Spleen (tissue), 11 donors: Measurements from ENCODE around the gene PEF1. TPM values are rescaled to one million over a fixed set of nuclear protein-coding genes. Genes with fewer than 3 reads are reported as not detected.

Experiments
- DNase-seq: peaks from one replicate; pipeline ENCODE4 v3.0.0-alpha.2; 2020
- H3K27ac ChIP-seq, 8 donors: fragments of 200-600 bp; sonication (generic) in 7 of 8; 1 replicate in 4 of 8; 2 replicates in 4 of 8; pipeline versions ENCODE4 v1.5.0 to v1.8.0; 2016 to 2021; ENCODE audit warnings: inconsistent platforms in 4 of 8, mild to moderate bottlenecking in 4 of 8, moderate library complexity in 1 of 8
- H3K27me3 ChIP-seq, 7 donors: fragments of 200-600 bp; sonication (generic) in 6 of 7; replicated peaks in 1 of 7; 1 replicate in 4 of 7; 2 replicates in 3 of 7; pipeline versions ENCODE4 v1.5.0 to v1.8.0; 2016 to 2021; ENCODE audit warnings: inconsistent platforms in 3 of 7, mild to moderate bottlenecking in 1 of 7
- H3K36me3 ChIP-seq, 6 donors: fragments of 200-600 bp; sonication (generic) in 5 of 6; 1 replicate in 4 of 6; 2 replicates in 2 of 6; pipeline versions ENCODE4 v1.5.0 to v1.8.0; 2016 to 2021; ENCODE audit warnings: inconsistent platforms in 2 of 6
- H3K4me1 ChIP-seq, 6 donors: fragments of 200-600 bp; sonication (generic) in 5 of 6; 1 replicate in 3 of 6; 2 replicates in 3 of 6; pipeline versions ENCODE4 v1.5.0 to v1.8.0; 2016 to 2021; ENCODE audit warnings: inconsistent platforms in 3 of 6
- H3K4me3 ChIP-seq, 8 donors: fragments of 200-600 bp; sonication (generic) in 7 of 8; 1 replicate in 4 of 8; 2 replicates in 4 of 8; pipeline versions ENCODE4 v1.5.0 to v1.8.0; 2016 to 2021; ENCODE audit warnings: inconsistent platforms in 4 of 8, mild to moderate bottlenecking in 4 of 8, moderate library complexity in 2 of 8
- H3K9me3 ChIP-seq, 8 donors: fragments of 200-600 bp; sonication (generic) in 7 of 8; 1 replicate in 4 of 8; 2 replicates in 4 of 8; pipeline versions ENCODE4 v1.5.0 to v1.8.0; 2016 to 2021; ENCODE audit warnings: inconsistent platforms in 4 of 8
- CTCF ChIP-seq, 11 experiments: fragments of 200-600 bp in 7 of 11; fragments of 450-650 bp in 4 of 11; sonication (generic) in 4 of 11; IDR thresholded peaks in 8 of 11; conservative IDR thresholded peaks in 3 of 11; 1 replicate in 7 of 11; 2 replicates in 4 of 11; pipeline versions ENCODE4 v1.4.0 to v1.8.0; 2016 to 2021; ENCODE audit warnings: antibody characterized with exemption in 11 of 11, inconsistent platforms in 4 of 11, mild to moderate bottlenecking in 1 of 11
- POLR2A ChIP-seq, 3 donors: fragments of 450-650 bp; IDR thresholded peaks; one replicate each; pipeline ENCODE4 v1.5.1; 2017; ENCODE audit warnings: antibody characterized with exemption in 3 of 3, mild to moderate bottlenecking in 1 of 3
- POLR2AphosphoS5 ChIP-seq, 3 donors: sonication (generic); formaldehyde crosslinking; IDR thresholded peaks; one replicate each; pipeline ENCODE4 v1.5.1; 2017; ENCODE audit warnings: antibody characterized with exemption in 3 of 3
- WGBS, 5 donors: extraction: QIAGEN DNeasy Blood & Tissue Kit in 3 of 5; methylation state at CpG; one replicate each; pipeline versions ENCODE4 v1.1.5 to v1.1.7; 2013 to 2018; 5-methylcytosine and 5-hydroxymethylcytosine counted together
- intact Hi-C: fragments of 100-400 bp; cut with DNase I; formaldehyde crosslinking; loops from one replicate; pipeline ENCODE4 v1.15.0; 2023; ENCODE audit warnings: low total_unique reads
- polyA plus RNA-seq, 3 donors: library from polyadenylated mRNA; stranded (reverse); fragments of 200-250 nt; gene quantifications; one replicate each; pipeline ENCODE4 v1.2.1, GENCODE V29; 2013
- total RNA-seq, 7 donors: library from RNA; depleted of rRNA in 3 of 7; stranded (reverse); fragments of >200 nt in 3 of 7; fragmentation: NEBNext Ultra II Directional in 4 of 7; extraction: Animal tissue kit (Norgen Biotek cat#: 25700) in 4 of 7; gene quantifications; one replicate each; pipeline versions ENCODE4 v1.1.0 to v1.2.1, GENCODE V29; 2016 to 2021
- donor health status: healthy with polysubstance abuse.
- donor health status: DM: no; HTN: no; CAD: no; lungs with moderate emphysema.
- donor health status: DM: no; HTN: no; CAD: no.
- donor health status: Bipolar disorder and iron deficiency.
- donor health status: healthy.
- donor health status: DM: no; HTN: no; CAD: no.
- donor health status: DM: yes; HTN: yes; CAD: no.

Gene PEF1
- total and polyA plus RNA-seq, 10 donors = 46.5 to 73.4 (median 55.7) TPM

GRCh38 chr1:31691446-31691845 lies 46.8 kb upstream of the PEF1 start:
- Histone ChIP-seq H3K27ac (no peak overlapping the region), H3K4me1 (no peaks in the 10 kb centered on the region), H3K36me3 (no peaks in the 10 kb centered on the region), H3K4me3 (no peak overlapping the region), H3K27me3 (peaks cover 0 to 3% (median 0%) of the 10 kb centered on the region in 7 donors), H3K9me3 (no peaks in the 10 kb centered on the region)
- 71 to 97% (median 88%) methylated on average over 1 to 4 of the region's 4 CpGs for WGBS, 5 donors
- DNase-seq = no peak
- no peak for TF ChIP-seq CTCF (IDR thresholded peaks at IDR 0.05 in 8 of 11, conservative IDR thresholded peaks at IDR 0.05 in 3 of 11)
- no peak for TF ChIP-seq POLR2AphosphoS5 (IDR thresholded peaks at IDR 0.05)
- no peak for TF ChIP-seq POLR2A (IDR thresholded peaks at IDR 0.05)
- intact Hi-C loops = no loop called here

GRCh38 chr1:31690921-31691320 lies 46.2 kb upstream of the PEF1 start:
- intact Hi-C loops = no loop called here
- H3K27me3 ChIP-seq = peaks cover 0 to 5% (median 0%) of the 10 kb centered on the region in 7 donors
- H3K27ac ChIP-seq = no peak overlapping the region
- H3K4me1 ChIP-seq = no peaks in the 10 kb centered on the region
- no peak for TF ChIP-seq POLR2AphosphoS5 (IDR thresholded peaks at IDR 0.05)
- TF ChIP-seq CTCF (IDR thresholded peaks at IDR 0.05 in 8 of 11, conservative IDR thresholded peaks at IDR 0.05 in 3 of 11) = no peak
- no peak for TF ChIP-seq POLR2A (IDR thresholded peaks at IDR 0.05)
- WGBS, 5 donors = 79 to 92% (median 84%) methylated on average over 10 of the region's 10 CpGs
- no peaks in the 10 kb centered on the region for H3K9me3 ChIP-seq
- no peaks in the 10 kb centered on the region for H3K36me3 ChIP-seq
- DNase-seq = no peak
- no peak overlapping the region for H3K4me3 ChIP-seq

GRCh38 chr1:31689854-31690253 lies 45.2 kb upstream of the PEF1 start:
- TF ChIP-seq POLR2A (IDR thresholded peaks at IDR 0.05) (no peak), CTCF (IDR thresholded peaks at IDR 0.05 in 8 of 11, conservative IDR thresholded peaks at IDR 0.05 in 3 of 11) (no peak), POLR2AphosphoS5 (IDR thresholded peaks at IDR 0.05) (no peak)
- no peak for DNase-seq
- H3K4me1 ChIP-seq = no peaks in the 10 kb centered on the region
- 61 to 92% (median 75%) methylated on average over 6 of the region's 6 CpGs for WGBS, 5 donors
- no peak overlapping the region for H3K27ac ChIP-seq
- peaks cover 0 to 14% (median 0%) of the 10 kb centered on the region in 7 donors for H3K27me3 ChIP-seq
- intact Hi-C loops = no loop called here
- no peaks in the 10 kb centered on the region for H3K36me3 ChIP-seq
- H3K4me3 ChIP-seq = no peak overlapping the region
- no peaks in the 10 kb centered on the region for H3K9me3 ChIP-seq

- no peaks in the 10 kb centered on the region for H3K36me3 ChIP-seq
- H3K27ac ChIP-seq = no peak overlapping the region
- no peak for TF ChIP-seq CTCF (IDR thresholded peaks at IDR 0.05 in 8 of 11, conservative IDR thresholded peaks at IDR 0.05 in 3 of 11)
- no peak for TF ChIP-seq POLR2AphosphoS5 (IDR thresholded peaks at IDR 0.05)
- no peak for TF ChIP-seq POLR2A (IDR thresholded peaks at IDR 0.05)
- H3K4me1 ChIP-seq = no peaks in the 10 kb centered on the region
- no peak for DNase-seq
- H3K4me3 ChIP-seq = no peak overlapping the region
- H3K9me3 ChIP-seq = no peaks in the 10 kb centered on the region
- intact Hi-C loops = no loop called here
- 57 to 87% (median 65%) methylated on average over 1 to 2 of the region's 2 CpGs for WGBS, 5 donors
- peaks cover 0 to 19% (median under 1%) of the 10 kb centered on the region in 7 donors for H3K27me3 ChIP-seq
Observed at GRCh38 chr1:31689379-31689778, 44.7 kb upstream of the PEF1 start.
